Jurkat, Clone E6-1 (cell line): ENCODE measurements around the gene SRGAP2C.
"Not testable (repeated sequence)": the region's sequence is repeated elsewhere in the genome, so short reads cannot be mapped to it uniquely, and the experiment has no call there.

Source experiments
- DNase-seq: peaks from one replicate; pipeline ENCODE4 v3.0.0-alpha.2; 2011; ENCODE audit warnings: low read depth, low spot score
- H3K4me3 ChIP-seq: 2 replicates; pipeline ENCODE4 v1.5.1; 2011; ENCODE audit warnings: mild to moderate bottlenecking, low read length, control low read depth, moderate library complexity

Gene SRGAP2C

GRCh38 chr1:121396335-121397081 lies 211.7 kb downstream of the SRGAP2C start:
- peak; percentile 26 for DNase-seq
- H3K4me3 ChIP-seq = peak overlapping the region; percentile 41

GRCh38 chr1:121397101-121397500 lies 212.3 kb downstream of the SRGAP2C start:
- peak overlapping the region; percentile 41; the same call in 1 of the 2 replicates for H3K4me3 ChIP-seq
- not testable (repeated sequence) for DNase-seq

GRCh38 chr1:121399193-121399592 lies 214.4 kb downstream of the SRGAP2C start:
- H3K4me3 ChIP-seq, DNase-seq: not testable (repeated sequence)

- DNase-seq, H3K4me3 ChIP-seq: not testable (repeated sequence)
Observed at GRCh38 chr1:121400108-121400507, 215.3 kb downstream of the SRGAP2C start.

- not testable (repeated sequence) for H3K4me3 ChIP-seq, DNase-seq
Observed at GRCh38 chr1:121400541-121401310, 216.0 kb downstream of the SRGAP2C start.

GRCh38 chr1:121401375-121401955 lies 216.7 kb downstream of the SRGAP2C start:
- not testable (repeated sequence) for DNase-seq, H3K4me3 ChIP-seq

GRCh38 chr1:121403254-121403653 lies 218.5 kb downstream of the SRGAP2C start:
- H3K4me3 ChIP-seq, DNase-seq: not testable (repeated sequence)

GRCh38 chr1:121408354-121408753 lies 223.6 kb downstream of the SRGAP2C start:
- DNase-seq = no peak
- no peak overlapping the region for H3K4me3 ChIP-seq

GRCh38 chr1:121413821-121414220 lies 229.0 kb downstream of the SRGAP2C start:
- H3K4me3 ChIP-seq = no peak overlapping the region
- no peak for DNase-seq

- no peak for DNase-seq
Observed at GRCh38 chr1:121414905-121415304, 230.1 kb downstream of the SRGAP2C start.

GRCh38 chr1:121417325-121417923 lies 232.6 kb downstream of the SRGAP2C start:
- H3K4me3 ChIP-seq = no peak overlapping the region
- no peak for DNase-seq

More at GRCh38 chr1:121414905-121415304, 230.1 kb downstream of the SRGAP2C start:
- no peak overlapping the region for H3K4me3 ChIP-seq

- no peak for DNase-seq
- no peak overlapping the region for H3K4me3 ChIP-seq
Observed at GRCh38 chr1:121418369-121419049, 233.7 kb downstream of the SRGAP2C start.

- not testable (repeated sequence) for DNase-seq, H3K4me3 ChIP-seq
Observed at GRCh38 chr1:121419050-121419615, 234.4 kb downstream of the SRGAP2C start.

- H3K4me3 ChIP-seq, DNase-seq: not testable (repeated sequence)
Observed at GRCh38 chr1:121421490-121421889, 236.7 kb downstream of the SRGAP2C start.

- DNase-seq, H3K4me3 ChIP-seq: not testable (repeated sequence)
Observed at GRCh38 chr1:121423956-121424355, 239.2 kb downstream of the SRGAP2C start.

GRCh38 chr1:121433517-121433916 lies 248.7 kb downstream of the SRGAP2C start:
- DNase-seq, H3K4me3 ChIP-seq: not testable (repeated sequence)

GRCh38 chr1:121438862-121439261 lies 254.1 kb downstream of the SRGAP2C start:
- not testable (repeated sequence) for DNase-seq, H3K4me3 ChIP-seq

GRCh38 chr1:121440993-121441392 lies 256.2 kb downstream of the SRGAP2C start:
- H3K4me3 ChIP-seq = no peak overlapping the region
- no peak for DNase-seq
